ENCODE data around the gene SLC35F4.

- TF ChIP-seq CTCF (IDR thresholded peaks at IDR 0.05) = no peak
- no peak for TF ChIP-seq POLR2A (IDR thresholded peaks at IDR 0.05)
Observed at GRCh38 chr14:57845316-57845715, 20.6 kb downstream of the SLC35F4 start.
